ENCODE results near the gene ORC5. TPM values are rescaled to one million over a fixed set of nuclear protein-coding genes. Genes with fewer than 3 reads are reported as not detected.
"Not testable (repeated sequence)": the region's sequence is repeated elsewhere in the genome, so short reads cannot be mapped to it uniquely, and the experiment has no call there.

ORC5 gene
- total and polyA plus RNA-seq, 10 of the 15 experiments (the other 5 are each of a cell fraction or from before 2014, with no cell fraction given) = 14.8 to 58.6 (median 30.3) TPM

- Histone ChIP-seq H3K4me3 (no peak overlapping the region), H3K27ac (ENCODE audit: control insufficient read depth, insufficient read depth) (no peak overlapping the region), H3K9me3 (replicated peaks; ENCODE audit: control insufficient read depth, insufficient read depth, low read length) (no peaks in the 10 kb centered on the region), H3K36me3 (ENCODE audit: control insufficient read depth in 2 of 2, insufficient read depth in 2 of 2, low read length in 1 of 2) (no peaks in the 10 kb centered on the region), H3K27me3 (replicated peaks in 1 of 2; ENCODE audit: control insufficient read depth in 2 of 2, insufficient read depth in 2 of 2, low read length in 1 of 2) (no peaks in the 10 kb centered on the region), H3K9ac (ENCODE audit: control insufficient read depth, insufficient read depth, low read length) (no peak overlapping the region), H2AFZ (ENCODE audit: control insufficient read depth, low read depth, low read length) (no peak overlapping the region), H3K4me1 (ENCODE audit: control insufficient read depth, insufficient read depth, low read length) (no peaks in the 10 kb centered on the region), H3K79me2 (ENCODE audit: control insufficient read depth, insufficient read depth, low read length) (no peaks in the 10 kb centered on the region), H4K20me1 (ENCODE audit: control insufficient read depth, insufficient read depth) (no peaks in the 10 kb centered on the region), H3K4me2 (ENCODE audit: control insufficient read depth, insufficient read depth) (no peak overlapping the region)
- TF ChIP-seq MTA3 (IDR thresholded peaks at IDR 0.05; ENCODE audit: borderline replicate concordance, low read length) = no peak
- TF ChIP-seq HDAC6 (IDR thresholded peaks at IDR 0.05; ENCODE audit: unreplicated experiment) = no peak
- TF ChIP-seq ZSCAN29 (IDR thresholded peaks at IDR 0.05) = no peak
- TF ChIP-seq SMAD5 (IDR thresholded peaks at IDR 0.05; ENCODE audit: low read depth) = no peak
- TF ChIP-seq NFXL1 (IDR thresholded peaks at IDR 0.05; ENCODE audit: borderline replicate concordance) = no peak
- TF ChIP-seq CEBPZ (IDR thresholded peaks at IDR 0.05; ENCODE audit: low read depth, low read length) = no peak
- TF ChIP-seq IRF4 (IDR thresholded peaks at IDR 0.05; ENCODE audit: low read depth, low read length) = no peak
- SMC1A ChIA-PET (ENCODE audit: uncharacterized antibody, unreplicated experiment) = interaction anchor here (1.0 to 1.1 kb wide), 2 partner anchors 9 to 28 kb away, joined by 3 to 6 read pairs; no protein-coding TSS in a partner anchor
- RAD21 ChIA-PET (ENCODE audit: unreplicated experiment) = interaction anchor here (0.9 to 1.2 kb wide), 2 partner anchors 9 to 10 kb away, joined by 3 to 4 read pairs; no protein-coding TSS in a partner anchor
- CTCF ChIA-PET = interaction anchor here (1.2 to 2.6 kb wide), 3 partner anchors 9 to 28 kb away, joined by 3 to 22 read pairs (median 4); no protein-coding TSS in a partner anchor
- no peak for DNase-seq (ENCODE audit: low read depth, low spot score)
- POLR2A ChIA-PET = no interaction called here
- WGBS (ENCODE audit: insufficient coverage, insufficient replicate concordance, low lambda C conversion rate, missing lambda C conversion rate) = 32% methylated on average over 5 of the region's 5 CpGs
- in situ Hi-C loops (cut with MboI) = no loop called here
- intact Hi-C loops (cut with micrococcal nuclease; ENCODE audit: unreplicated experiment) = loop anchor here (10.0 kb wide), 1 partner anchor 144 kb away; no protein-coding TSS in a partner anchor
- no TSS peak for BruUV-seq (replicated peaks)
- FAIRE-seq = no peak
- no peak for ATAC-seq
Measured at GRCh38 chr7:104240401-104240800, 32.6 kb upstream of the ORC5 start.

GRCh38 chr7:104234990-104235389, 27.2 kb upstream of the ORC5 start:
- H3K9ac ChIP-seq (ENCODE audit: control insufficient read depth, insufficient read depth, low read length); H3K79me2 ChIP-seq (ENCODE audit: control insufficient read depth, insufficient read depth, low read length); H3K27me3 ChIP-seq (replicated peaks in 1 of 2; ENCODE audit: control insufficient read depth in 2 of 2, insufficient read depth in 2 of 2, low read length in 1 of 2); H3K27ac ChIP-seq (ENCODE audit: control insufficient read depth, insufficient read depth); H3K4me1 ChIP-seq (ENCODE audit: control insufficient read depth, insufficient read depth, low read length); DNase-seq (ENCODE audit: low read depth, low spot score); H3K4me2 ChIP-seq (ENCODE audit: control insufficient read depth, insufficient read depth); BruUV-seq (replicated peaks); CTCF ChIA-PET; H3K9me3 ChIP-seq (replicated peaks; ENCODE audit: control insufficient read depth, insufficient read depth, low read length); H4K20me1 ChIP-seq (ENCODE audit: control insufficient read depth, insufficient read depth); H3K4me3 ChIP-seq; H3K36me3 ChIP-seq (ENCODE audit: control insufficient read depth in 2 of 2, insufficient read depth in 2 of 2, low read length in 1 of 2); H2AFZ ChIP-seq (ENCODE audit: control insufficient read depth, low read depth, low read length); FAIRE-seq; RAD21 ChIA-PET (ENCODE audit: unreplicated experiment); ATAC-seq; POLR2A ChIA-PET; SMC1A ChIA-PET (ENCODE audit: uncharacterized antibody, unreplicated experiment): not testable (repeated sequence)
- intact Hi-C loops (cut with micrococcal nuclease; ENCODE audit: unreplicated experiment) = loop anchor here (5.0 kb wide), 1 partner anchor 612 kb away; no protein-coding TSS in a partner anchor
- in situ Hi-C loops (cut with MboI) = loop anchor here (5.0 kb wide), 1 partner anchor 687 kb away; no protein-coding TSS in a partner anchor
- 73% methylated on average over 1 of the region's 2 CpGs for WGBS (ENCODE audit: insufficient coverage, insufficient replicate concordance, low lambda C conversion rate, missing lambda C conversion rate)
